ENCODE data around the gene C4BPB. TPM values are rescaled to one million over a fixed set of nuclear protein-coding genes. Genes with fewer than 3 reads are reported as not detected.

Gene C4BPB
- total RNA-seq, 3 donors from 2014 or later: 4.4 to 20.0 (median 7.2) TPM

DNA sequence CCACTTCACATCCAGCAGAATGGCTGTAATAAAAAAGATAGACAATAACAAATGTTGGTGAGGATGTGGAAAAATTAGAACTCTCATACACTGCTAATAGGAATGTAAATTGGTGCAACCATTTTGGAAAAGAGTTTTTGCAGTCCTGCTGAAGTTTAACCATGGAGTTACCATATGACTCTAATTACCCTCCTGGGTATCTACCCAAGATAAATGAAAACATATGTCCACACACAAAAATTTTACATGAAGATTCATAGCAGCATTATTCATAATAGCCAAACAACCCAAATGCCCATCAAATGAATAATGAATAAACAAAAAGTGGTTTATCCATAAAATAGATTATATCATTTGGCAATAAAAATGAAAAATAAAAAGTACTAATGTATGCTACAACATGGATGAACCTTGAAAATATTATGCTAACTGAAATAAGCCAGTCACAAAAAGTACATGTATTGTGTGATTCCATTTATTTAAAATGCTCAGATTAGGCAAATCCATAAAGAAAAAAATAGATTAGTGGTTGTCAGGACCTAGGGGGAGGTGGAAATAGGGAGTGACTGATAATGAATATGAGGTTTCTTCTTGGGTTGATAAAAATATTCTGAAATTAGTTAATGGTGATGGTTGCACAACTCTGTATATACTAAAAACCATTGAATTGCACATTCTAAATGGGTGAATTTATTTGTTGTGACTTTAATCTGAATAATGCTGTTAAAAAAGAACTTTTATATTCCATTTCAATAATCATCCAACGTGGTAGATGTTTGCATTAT is 41.8 kb downstream of the C4BPB start:
- no peak for DNase-seq

DNA sequence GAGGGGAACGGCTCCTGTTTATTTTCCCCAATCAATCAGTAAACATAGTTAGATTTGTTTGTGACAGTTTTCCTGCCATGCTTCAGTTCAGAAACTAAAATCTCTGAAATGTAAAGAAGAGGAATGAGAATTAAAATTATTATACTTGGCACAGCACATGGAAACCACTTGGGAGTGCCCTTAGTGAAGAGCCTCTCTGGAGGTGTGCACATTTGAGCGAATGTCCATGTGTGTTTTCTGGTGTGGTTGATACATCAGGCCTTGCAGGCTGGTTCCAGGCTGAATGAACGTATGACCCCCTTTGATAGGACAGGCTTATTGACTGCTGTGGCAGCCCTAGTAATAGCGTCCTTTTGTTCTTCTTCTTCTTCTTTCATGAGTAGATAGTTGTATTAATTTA is 42.5 kb downstream of the C4BPB start:
- peaks cover 18% of the 10 kb centered on the region for H3K9me3 ChIP-seq
- no peak for DNase-seq
- no peak overlapping the region for H3K4me3 ChIP-seq
- TF ChIP-seq, protein P1, sequence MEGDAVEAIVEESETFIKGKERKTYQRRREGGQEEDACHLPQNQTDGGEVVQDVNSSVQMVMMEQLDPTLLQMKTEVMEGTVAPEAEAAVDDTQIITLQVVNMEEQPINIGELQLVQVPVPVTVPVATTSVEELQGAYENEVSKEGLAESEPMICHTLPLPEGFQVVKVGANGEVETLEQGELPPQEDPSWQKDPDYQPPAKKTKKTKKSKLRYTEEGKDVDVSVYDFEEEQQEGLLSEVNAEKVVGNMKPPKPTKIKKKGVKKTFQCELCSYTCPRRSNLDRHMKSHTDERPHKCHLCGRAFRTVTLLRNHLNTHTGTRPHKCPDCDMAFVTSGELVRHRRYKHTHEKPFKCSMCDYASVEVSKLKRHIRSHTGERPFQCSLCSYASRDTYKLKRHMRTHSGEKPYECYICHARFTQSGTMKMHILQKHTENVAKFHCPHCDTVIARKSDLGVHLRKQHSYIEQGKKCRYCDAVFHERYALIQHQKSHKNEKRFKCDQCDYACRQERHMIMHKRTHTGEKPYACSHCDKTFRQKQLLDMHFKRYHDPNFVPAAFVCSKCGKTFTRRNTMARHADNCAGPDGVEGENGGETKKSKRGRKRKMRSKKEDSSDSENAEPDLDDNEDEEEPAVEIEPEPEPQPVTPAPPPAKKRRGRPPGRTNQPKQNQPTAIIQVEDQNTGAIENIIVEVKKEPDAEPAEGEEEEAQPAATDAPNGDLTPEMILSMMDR (IDR thresholded peaks at IDR 0.05): no peak
- H3K36me3 ChIP-seq (ENCODE audit: low read depth): no peaks in the 10 kb centered on the region
- no peak for ATAC-seq
- intact Hi-C loops (cut with DNase I, micrococcal nuclease): no loop called here
- H3K4me1 ChIP-seq (ENCODE audit: low read depth): no peaks in the 10 kb centered on the region

More for the DNA sequence above, 41.8 kb downstream of the C4BPB start:
- Histone ChIP-seq H3K36me3 (ENCODE audit: low read depth) (no peaks in the 10 kb centered on the region), H3K9me3 (peaks cover 18% of the 10 kb centered on the region), H3K4me3 (no peak overlapping the region), H3K4me1 (ENCODE audit: low read depth) (no peaks in the 10 kb centered on the region)
- TF ChIP-seq, protein P1 (IDR thresholded peaks at IDR 0.05): no peak
- intact Hi-C loops (cut with DNase I, micrococcal nuclease): no loop called here
- no peak for ATAC-seq

DNA sequence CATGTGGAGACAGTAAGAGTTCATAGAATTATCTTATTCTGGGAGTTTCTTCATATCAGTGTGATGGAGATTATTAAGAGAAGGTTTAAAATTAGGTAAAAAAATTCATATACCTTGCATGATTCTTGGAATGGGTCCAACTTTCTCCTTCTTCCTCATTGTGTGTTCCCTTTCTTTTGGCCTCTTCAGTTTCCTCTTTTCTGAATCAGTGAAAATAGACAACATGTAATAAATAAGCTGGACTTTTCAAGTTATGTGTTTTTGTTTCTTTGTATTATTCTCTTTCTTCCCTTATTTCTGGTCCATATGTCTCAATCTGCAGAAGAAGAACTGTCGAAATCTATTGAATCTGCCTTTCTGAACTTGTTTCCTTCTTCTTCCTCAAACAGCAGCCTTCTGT is 45.9 kb downstream of the C4BPB start:
- intact Hi-C loops (cut with DNase I, micrococcal nuclease): no loop called here
- TF ChIP-seq, protein P1 (IDR thresholded peaks at IDR 0.05): no peak
- ATAC-seq: no peak
- H3K9me3 ChIP-seq: peaks cover 3% of the 10 kb centered on the region
- no peaks in the 10 kb centered on the region for H3K36me3 ChIP-seq (ENCODE audit: low read depth)
- H3K4me1 ChIP-seq (ENCODE audit: low read depth): no peaks in the 10 kb centered on the region
- no peak for DNase-seq
- H3K4me3 ChIP-seq: no peak overlapping the region

DNA sequence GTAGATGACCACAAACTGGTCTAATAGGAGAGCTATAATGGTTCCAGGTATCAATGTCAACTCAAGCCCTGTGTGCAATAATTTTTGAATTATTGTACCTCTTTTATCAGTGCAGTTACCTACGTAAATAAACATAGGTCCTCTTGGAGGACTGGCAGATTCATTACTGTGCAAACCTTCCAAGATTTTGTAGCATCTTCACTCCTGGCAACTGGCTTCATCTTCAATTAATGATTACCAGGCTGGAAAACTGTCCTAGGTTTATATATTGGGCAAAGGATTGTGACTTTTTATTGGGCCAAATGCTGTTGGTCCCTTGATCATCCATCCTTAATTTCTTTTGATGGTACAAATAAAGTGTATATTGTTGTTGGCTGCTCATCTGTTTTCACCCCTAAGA is 51.0 kb downstream of the C4BPB start:
- Histone ChIP-seq H3K9me3 (no peaks in the 10 kb centered on the region), H3K4me1 (ENCODE audit: low read depth) (no peaks in the 10 kb centered on the region), H3K36me3 (ENCODE audit: low read depth) (no peaks in the 10 kb centered on the region), H3K4me3 (no peak overlapping the region)
- TF ChIP-seq, protein P1 (IDR thresholded peaks at IDR 0.05): no peak
- no peak for DNase-seq
- intact Hi-C loops (cut with DNase I, micrococcal nuclease): no loop called here
- no peak for ATAC-seq

DNA sequence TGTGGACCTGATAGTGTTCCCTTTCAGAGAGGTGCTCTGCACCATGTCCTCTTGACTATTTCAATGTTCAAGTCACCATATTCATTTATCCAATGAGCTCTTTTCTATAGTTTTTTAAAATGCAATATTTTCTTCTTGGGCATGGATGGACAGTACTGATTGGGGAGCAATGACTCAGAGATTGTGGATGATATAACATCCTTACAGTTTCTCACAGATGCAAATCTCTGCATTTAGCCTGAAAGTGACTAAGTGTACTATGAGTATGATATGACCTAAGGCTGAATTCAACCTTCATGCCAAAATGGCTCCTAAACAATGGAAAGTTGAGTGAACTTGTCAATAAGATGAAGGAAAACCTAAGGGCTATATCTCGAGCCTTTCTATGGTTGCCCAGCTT is 51.9 kb downstream of the C4BPB start:
- intact Hi-C loops (cut with DNase I, micrococcal nuclease): no loop called here
- DNase-seq (no peak), ATAC-seq (no peak)
- TF ChIP-seq, protein P1 (IDR thresholded peaks at IDR 0.05): no peak
- no peaks in the 10 kb centered on the region for H3K36me3 ChIP-seq (ENCODE audit: low read depth)
- H3K9me3 ChIP-seq: no peaks in the 10 kb centered on the region
- no peak overlapping the region for H3K4me3 ChIP-seq
- no peaks in the 10 kb centered on the region for H3K4me1 ChIP-seq (ENCODE audit: low read depth)

Data from mucosa of descending colon (tissue), 3 donors.